PC-9 (cell line): ENCODE results near the gene SLC22A3.

Source experiments
- EZH2 ChIP-seq: fragments of 200-600 bp; sonication (generic); IDR thresholded peaks from 2 replicates; pipeline ENCODE4 v1.8.0; 2017; ENCODE audit warnings: antibody characterized with exemption, low read depth
- TF ChIP-seq, protein P1 (sequence below): fragments of 200-600 bp; sonication (generic); conservative IDR thresholded peaks from 2 replicates; pipeline ENCODE4 v1.6.1; 2017; ENCODE audit warnings: mixed run types, antibody characterized with exemption, mild to moderate bottlenecking, moderate library complexity

DNA sequence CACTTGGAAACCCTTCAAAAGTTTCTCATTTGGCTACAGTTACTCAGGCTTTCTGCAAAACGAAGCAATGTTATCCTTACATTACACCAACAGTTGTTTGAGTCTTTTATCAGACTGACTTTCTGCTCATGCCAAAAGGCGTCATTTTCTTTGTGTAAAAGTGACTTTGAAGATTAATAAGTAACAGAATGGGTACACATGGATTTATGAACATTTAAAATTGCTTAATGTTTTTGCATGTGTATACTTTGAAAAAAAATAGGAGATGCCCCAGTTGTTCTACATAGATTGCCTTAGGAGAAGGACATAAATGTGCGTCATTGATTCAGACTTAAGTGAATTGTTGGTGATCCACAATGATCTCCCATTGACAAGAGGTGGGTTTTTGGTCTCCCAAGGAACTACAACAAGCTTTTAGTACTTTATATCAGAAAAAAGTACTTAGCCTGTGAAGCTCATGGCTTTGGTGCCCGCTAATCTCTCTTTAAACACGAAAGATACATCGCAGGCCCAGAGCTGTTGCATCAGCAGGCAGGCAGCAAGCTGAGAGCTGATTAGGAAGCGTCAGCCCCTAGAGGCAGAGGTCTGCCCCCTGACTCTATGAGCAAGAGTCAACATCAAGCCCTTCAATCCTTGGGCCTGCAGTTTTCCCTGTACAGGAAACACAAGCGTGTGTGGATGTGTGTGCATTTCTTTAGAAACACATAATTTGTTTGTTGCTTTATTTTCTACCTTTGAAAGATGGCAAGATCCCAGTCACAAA is 45.9 kb downstream of the SLC22A3 start:
- TF ChIP-seq, protein P1, sequence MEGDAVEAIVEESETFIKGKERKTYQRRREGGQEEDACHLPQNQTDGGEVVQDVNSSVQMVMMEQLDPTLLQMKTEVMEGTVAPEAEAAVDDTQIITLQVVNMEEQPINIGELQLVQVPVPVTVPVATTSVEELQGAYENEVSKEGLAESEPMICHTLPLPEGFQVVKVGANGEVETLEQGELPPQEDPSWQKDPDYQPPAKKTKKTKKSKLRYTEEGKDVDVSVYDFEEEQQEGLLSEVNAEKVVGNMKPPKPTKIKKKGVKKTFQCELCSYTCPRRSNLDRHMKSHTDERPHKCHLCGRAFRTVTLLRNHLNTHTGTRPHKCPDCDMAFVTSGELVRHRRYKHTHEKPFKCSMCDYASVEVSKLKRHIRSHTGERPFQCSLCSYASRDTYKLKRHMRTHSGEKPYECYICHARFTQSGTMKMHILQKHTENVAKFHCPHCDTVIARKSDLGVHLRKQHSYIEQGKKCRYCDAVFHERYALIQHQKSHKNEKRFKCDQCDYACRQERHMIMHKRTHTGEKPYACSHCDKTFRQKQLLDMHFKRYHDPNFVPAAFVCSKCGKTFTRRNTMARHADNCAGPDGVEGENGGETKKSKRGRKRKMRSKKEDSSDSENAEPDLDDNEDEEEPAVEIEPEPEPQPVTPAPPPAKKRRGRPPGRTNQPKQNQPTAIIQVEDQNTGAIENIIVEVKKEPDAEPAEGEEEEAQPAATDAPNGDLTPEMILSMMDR: no peak
- no peak for TF ChIP-seq EZH2
